SK-MEL-5 (cell line): ENCODE measurements around the gene GLIS1. TPM values are rescaled to one million over a fixed set of nuclear protein-coding genes. Genes with fewer than 3 reads are reported as not detected.

Experiments used
- DNase-seq: peaks from one replicate; pipeline ENCODE4 v3.0.0-alpha.2; 2016; ENCODE audit warnings: low read depth, low spot score
- in situ Hi-C: cut with HindIII; loops from 2 replicates; pipeline ENCODE4 v1.10.0; 2016; ENCODE audit warnings: low sequenced_read_pairs, high pct_unique_total_duplicates, low pct_unique_long_range_greater_than_20kb
- total RNA-seq: library from RNA; depleted of rRNA; stranded (reverse); fragments of >200 nt; shearing (Covaris generic); gene quantifications from 2 replicates; pipeline ENCODE4 v1.2.3, GENCODE V29; 2014

GLIS1 gene
- total RNA-seq, 1 experiment from 2014 or later = 0.16 TPM

- no peak for DNase-seq
- in situ Hi-C loops = no loop called here
Measured at GRCh38 chr1:53619367-53620060, 119.5 kb downstream of the GLIS1 start.

GRCh38 chr1:53618500-53619366 lies 120.2 kb downstream of the GLIS1 start:
- DNase-seq = no peak
- in situ Hi-C loops = no loop called here

- no peak for DNase-seq
- in situ Hi-C loops = no loop called here
Measured at GRCh38 chr1:53617851-53618499, 121.0 kb downstream of the GLIS1 start.

GRCh38 chr1:53617382-53617781 lies 121.6 kb downstream of the GLIS1 start:
- in situ Hi-C loops = no loop called here
- no peak for DNase-seq

GRCh38 chr1:53616927-53617326 lies 122.0 kb downstream of the GLIS1 start:
- DNase-seq = peak; percentile 23
- in situ Hi-C loops = no loop called here

- no peak for DNase-seq
- in situ Hi-C loops = no loop called here
Measured at GRCh38 chr1:53616511-53616910, 122.5 kb downstream of the GLIS1 start.

GRCh38 chr1:53615101-53615500 lies 123.9 kb downstream of the GLIS1 start:
- DNase-seq = no peak
- in situ Hi-C loops = no loop called here

GRCh38 chr1:53614231-53615021 lies 124.5 kb downstream of the GLIS1 start:
- in situ Hi-C loops = no loop called here
- DNase-seq = no peak

- in situ Hi-C loops = no loop called here
- DNase-seq = no peak
Measured at GRCh38 chr1:53608676-53609075, 130.3 kb downstream of the GLIS1 start.

- in situ Hi-C loops = no loop called here
- no peak for DNase-seq
Measured at GRCh38 chr1:53608071-53608470, 130.9 kb downstream of the GLIS1 start.

GRCh38 chr1:53606651-53607051 lies 132.3 kb downstream of the GLIS1 start:
- in situ Hi-C loops = no loop called here
- DNase-seq = no peak

GRCh38 chr1:53606197-53606596 lies 132.8 kb downstream of the GLIS1 start:
- in situ Hi-C loops = no loop called here
- DNase-seq = no peak

- DNase-seq = no peak
- in situ Hi-C loops = no loop called here
Measured at GRCh38 chr1:53605181-53605580, 133.8 kb downstream of the GLIS1 start.

GRCh38 chr1:53604291-53604919 lies 134.6 kb downstream of the GLIS1 start:
- DNase-seq = no peak
- in situ Hi-C loops = no loop called here

GRCh38 chr1:53603431-53603830 lies 135.5 kb downstream of the GLIS1 start:
- no peak for DNase-seq
- in situ Hi-C loops = no loop called here

- in situ Hi-C loops = no loop called here
- DNase-seq = no peak
Measured at GRCh38 chr1:53601867-53602775, 136.8 kb downstream of the GLIS1 start.
